GM12874 (cell line): ENCODE results near the gene ZNF652.

Source experiments
- CTCF ChIP-seq: IDR thresholded peaks from 2 replicates; pipeline ENCODE4 v1.5.1; 2011; ENCODE audit warnings: low read depth, mild to moderate bottlenecking, control low read depth, low read length, moderate library complexity; ENCODE audit not compliant: insufficient read depth

ZNF652 gene

GRCh38 chr17:49352587-49353154 lies 9.4 kb downstream of the ZNF652 start:
- TF ChIP-seq CTCF, result no peak

- no peak for TF ChIP-seq CTCF
These were observed 10.4 kb downstream of the ZNF652 start for GRCh38 chr17:49351572-49352140.

GRCh38 chr17:49349541-49349940 lies 12.5 kb downstream of the ZNF652 start:
- no peak for TF ChIP-seq CTCF

GRCh38 chr17:49344914-49345313 lies 17.1 kb downstream of the ZNF652 start:
- TF ChIP-seq CTCF, result no peak

- no peak for TF ChIP-seq CTCF
These were observed 18.8 kb downstream of the ZNF652 start for GRCh38 chr17:49343273-49343672.

GRCh38 chr17:49342575-49342936 lies 19.5 kb downstream of the ZNF652 start:
- no peak for TF ChIP-seq CTCF

- no peak for TF ChIP-seq CTCF
These were observed 20.7 kb downstream of the ZNF652 start for GRCh38 chr17:49341356-49341755.
